ENCODE results near the gene DNASE1L2. TPM values are rescaled to one million over a fixed set of nuclear protein-coding genes. Genes with fewer than 3 reads are reported as not detected.

Gene DNASE1L2
- total and polyA plus RNA-seq, 2 of the 4 experiments (the other 2 are of a cell fraction) = 0.18 to 0.75 TPM

DNA sequence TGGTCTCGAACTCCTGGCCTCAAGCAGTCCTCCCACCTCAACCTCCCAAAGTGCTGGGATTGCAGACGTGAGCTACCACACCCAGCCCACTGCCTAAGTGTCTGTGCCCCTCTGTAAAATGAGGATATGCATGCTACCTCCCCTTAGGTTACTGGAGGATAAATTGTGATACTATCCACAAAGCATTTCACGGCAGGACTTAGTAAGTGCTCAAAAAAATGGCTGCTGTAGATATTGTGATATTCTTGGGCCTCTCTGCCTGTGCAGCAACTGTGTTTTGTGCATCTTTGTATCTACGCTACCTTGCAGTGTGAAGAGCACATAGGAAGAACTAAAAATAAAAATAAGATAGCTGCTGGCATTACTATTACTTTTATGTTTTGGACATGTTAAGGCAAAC is 38.0 kb upstream of the DNASE1L2 start:
- no peak for ATAC-seq (ENCODE audit: low read depth)
- in situ Hi-C loops (cut with MboI; ENCODE audit: low sequenced_read_pairs) (no loop called here), dilution Hi-C loops (cut with HindIII; ENCODE audit: low sequenced_read_pairs, unreplicated experiment) (no loop called here), intact Hi-C loops (cut with micrococcal nuclease) (no loop called here)
- no TSS peak for BruUV-seq (replicated peaks)
- no CpG with 5 or more reads among the region's 4 CpGs for WGBS, 2 experiments (ENCODE audit: extremely low coverage in 2 of 2, insufficient read length in 1 of 2)
- CTCF ChIA-PET = no interaction called here
- H3K9ac ChIP-seq (ENCODE audit: low read depth, low read length) = no peak overlapping the region
- H2BK20ac ChIP-seq (ENCODE audit: low read depth, low read length) = no peak overlapping the region
- no peaks in the 10 kb centered on the region for H3K36me3 ChIP-seq (ENCODE audit: control insufficient read depth, insufficient read depth, low read length)
- H3K14ac ChIP-seq (replicated peaks; ENCODE audit: low read depth, low read length) = no peak overlapping the region
- no peaks in the 10 kb centered on the region for H3K9me1 ChIP-seq (ENCODE audit: insufficient read depth, low read length)
- H4K5ac ChIP-seq (ENCODE audit: low read depth, low read length) = no peak overlapping the region
- TF ChIP-seq, protein P1, sequence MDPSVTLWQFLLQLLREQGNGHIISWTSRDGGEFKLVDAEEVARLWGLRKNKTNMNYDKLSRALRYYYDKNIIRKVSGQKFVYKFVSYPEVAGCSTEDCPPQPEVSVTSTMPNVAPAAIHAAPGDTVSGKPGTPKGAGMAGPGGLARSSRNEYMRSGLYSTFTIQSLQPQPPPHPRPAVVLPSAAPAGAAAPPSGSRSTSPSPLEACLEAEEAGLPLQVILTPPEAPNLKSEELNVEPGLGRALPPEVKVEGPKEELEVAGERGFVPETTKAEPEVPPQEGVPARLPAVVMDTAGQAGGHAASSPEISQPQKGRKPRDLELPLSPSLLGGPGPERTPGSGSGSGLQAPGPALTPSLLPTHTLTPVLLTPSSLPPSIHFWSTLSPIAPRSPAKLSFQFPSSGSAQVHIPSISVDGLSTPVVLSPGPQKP (IDR thresholded peaks at IDR 0.05; ENCODE audit: borderline replicate concordance, low read depth, low read length) = no peak
- no peak for TF ChIP-seq MAFK (IDR thresholded peaks at IDR 0.05; ENCODE audit: low read depth, low read length)
- H2AK9ac ChIP-seq (replicated peaks; ENCODE audit: low read depth, low read length, poor library complexity) = no peak overlapping the region
- no peak overlapping the region for H2AK5ac ChIP-seq (ENCODE audit: low read depth, low read length)
- no peak overlapping the region for H3K27ac ChIP-seq (ENCODE audit: insufficient read depth, low read length)
- no peak overlapping the region for H2BK15ac ChIP-seq (ENCODE audit: low read depth, low read length)
- no peak overlapping the region for H2BK5ac ChIP-seq (ENCODE audit: low read depth, low read length, poor library complexity, severe bottlenecking)
- H3K9me3 ChIP-seq (ENCODE audit: control insufficient read depth, insufficient read depth, low read length) = no peaks in the 10 kb centered on the region
- H3K79me1 ChIP-seq (ENCODE audit: low read depth in 1 of 2, low read length in 2 of 2) = no peaks in the 10 kb centered on the region
- H3K18ac ChIP-seq (ENCODE audit: low read depth, low read length) = no peak overlapping the region
- no peak overlapping the region for H3K4me3 ChIP-seq (ENCODE audit: insufficient read depth, low read depth, low read length)
- no peaks in the 10 kb centered on the region for H3K4me1 ChIP-seq (ENCODE audit: control insufficient read depth, insufficient read depth, low read length)
- no peak overlapping the region for H2AFZ ChIP-seq (replicated peaks; ENCODE audit: low read length, poor library complexity)
- DNase-seq = no peak
- H3K23ac ChIP-seq (ENCODE audit: low read depth, low read length) = peak overlapping the region; percentile 42; the same call in 1 of the 2 replicates
- no peak overlapping the region for H3K4me2 ChIP-seq (ENCODE audit: low read depth, low read length)
- peaks cover 67% of the 10 kb centered on the region for H3K27me3 ChIP-seq (ENCODE audit: control insufficient read depth, insufficient read depth, low read length)
- POLR2A ChIA-PET (ENCODE audit: unreplicated experiment) = no interaction called here
- H3K4ac ChIP-seq (ENCODE audit: low read depth, low read length) = no peak overlapping the region
- H4K8ac ChIP-seq (ENCODE audit: low read depth in 2 of 2, low read length in 2 of 2) = no peak overlapping the region
- H2BK120ac ChIP-seq (ENCODE audit: low read depth, low read length) = no peak overlapping the region
- no peaks in the 10 kb centered on the region; the same call in 1 of the 2 replicates for H4K20me1 ChIP-seq (ENCODE audit: insufficient read depth, low read length)
- no peak overlapping the region for H3K56ac ChIP-seq (ENCODE audit: extremely low read depth, insufficient read depth, low read length)
- H4K91ac ChIP-seq (ENCODE audit: insufficient read depth, low read depth, low read length) = no peak overlapping the region

All from IMR-90 (cell line).